GM21825 (cell line): Measurements from ENCODE around the gene DOLK.
"Not testable (repeated sequence)": the region's sequence is repeated elsewhere in the genome, so short reads cannot be mapped to it uniquely, and the experiment has no call there.

Source experiments
- ATAC-seq: cut with Tn5 transposase; IDR thresholded peaks from one replicate; pipeline ENCODE4 v1.9.1; 2021; ENCODE audit warnings: mild to moderate bottlenecking, moderate library complexity; ENCODE audit not compliant: unreplicated experiment

The DOLK gene

DNA sequence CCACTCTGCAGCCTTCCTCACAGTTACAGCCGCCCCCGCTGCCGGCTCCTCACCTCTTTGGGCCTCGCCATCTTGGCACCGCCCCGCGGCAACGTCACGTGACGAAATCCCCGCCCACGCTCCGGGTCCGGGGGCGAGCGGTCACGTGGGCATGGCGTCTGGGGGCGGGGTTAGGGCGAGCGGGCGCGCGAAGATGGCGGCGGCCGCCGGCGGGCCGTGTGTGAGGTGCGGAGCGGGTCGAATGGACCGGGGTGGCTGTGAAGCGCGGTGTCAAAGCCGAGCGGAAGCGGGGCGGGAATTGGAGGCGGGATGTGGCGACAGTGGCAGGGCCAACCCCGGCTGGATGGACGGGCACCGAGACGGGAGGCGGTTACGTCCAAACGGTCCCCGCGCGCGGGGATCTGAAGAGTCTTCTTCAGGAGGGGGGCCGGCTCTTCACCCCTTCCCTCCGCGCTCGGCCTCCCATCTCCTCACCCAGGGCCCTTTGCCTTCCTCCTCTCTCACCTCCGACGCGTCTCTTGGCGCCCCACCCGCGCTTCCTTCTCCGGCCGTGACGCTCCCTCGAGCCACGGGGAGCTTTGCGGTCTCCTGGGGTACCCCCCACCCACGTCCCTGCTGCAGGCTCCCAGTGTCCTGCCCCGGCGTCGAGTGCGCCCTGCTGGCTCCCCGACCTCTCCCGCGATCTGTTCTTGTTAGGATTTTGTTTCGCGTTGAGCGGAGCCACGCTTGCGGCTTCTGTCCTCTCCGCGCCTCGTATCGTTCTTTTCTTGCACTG lies at the start of gene DOLK, which contains the start of gene NUP188:
Gene DOLK (minus strand): TSS at position 77 of the 775 bp plus-strand sequence. CDS start 300 bp downstream, outside the sequence.
Gene NUP188 (plus strand): TSS at position 173 of the 775 bp plus-strand sequence. CDS start 21 bp downstream, at position 194.
- peak; percentile 71 for ATAC-seq

GRCh38 chr9:128995791-128996190 lies 48.4 kb upstream of the DOLK start:
- no peak for ATAC-seq

GRCh38 chr9:128992995-128993394 lies 45.6 kb upstream of the DOLK start:
- ATAC-seq: no peak

DNA sequence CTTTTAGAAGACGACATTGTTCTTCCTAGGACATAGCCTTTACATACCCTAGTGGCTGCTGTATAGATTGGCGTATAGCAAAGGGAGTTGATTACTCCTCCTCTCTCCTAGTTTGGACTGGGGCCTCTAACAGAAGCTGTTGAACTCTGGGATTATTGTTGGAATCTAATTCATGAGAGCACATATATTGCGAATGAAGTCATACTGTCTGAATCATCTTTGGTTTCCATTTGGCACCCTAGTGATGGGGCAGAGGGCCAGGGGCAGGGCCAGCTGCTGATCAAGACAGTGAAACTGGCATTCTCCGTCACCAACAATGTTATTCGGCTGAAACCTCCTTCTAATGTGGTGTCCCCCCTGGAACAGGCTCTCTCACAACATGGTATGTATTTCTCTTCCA lies 40.4 kb upstream of the DOLK start:
- no peak for ATAC-seq

DNA sequence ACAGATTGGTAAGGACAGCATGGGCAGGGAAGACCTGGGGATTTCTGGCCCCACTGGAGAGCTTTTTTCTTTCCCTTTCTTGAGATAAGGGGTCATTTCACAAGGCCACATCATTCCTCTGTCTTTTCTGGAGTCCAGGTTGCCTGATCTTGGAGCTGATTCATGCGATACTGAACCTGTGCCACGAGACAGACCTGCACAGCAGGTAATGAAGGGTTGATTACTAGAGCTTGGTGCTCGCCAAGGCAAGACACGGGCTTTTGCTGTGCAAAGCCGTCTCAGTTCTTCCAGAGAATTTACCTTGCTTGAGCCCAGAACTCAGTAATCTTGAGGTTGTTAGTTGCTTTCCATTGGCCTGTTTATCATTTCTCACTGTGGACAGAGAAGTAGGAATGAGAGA lies 39.3 kb upstream of the DOLK start:
- no peak for ATAC-seq

DNA sequence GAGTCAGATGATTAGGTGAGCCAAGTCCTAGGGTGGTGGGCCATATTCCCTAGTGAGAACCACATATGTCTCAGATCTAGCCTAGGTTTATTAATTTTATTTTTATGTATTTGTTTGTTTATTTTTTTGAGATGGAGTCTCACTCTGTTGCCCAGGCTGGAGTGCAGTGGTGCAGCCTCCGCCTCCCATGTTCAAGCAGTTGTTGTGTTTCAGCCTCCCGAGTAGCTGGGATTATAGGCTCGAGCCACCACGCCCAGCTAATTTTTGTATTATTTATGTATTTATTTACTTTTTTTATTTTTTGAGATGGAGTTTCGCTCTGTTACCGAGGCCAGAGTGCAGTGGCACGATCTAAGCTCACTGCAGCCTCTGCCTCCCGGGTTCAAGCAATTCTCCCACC lies 36.1 kb upstream of the DOLK start:
- ATAC-seq: no peak

DNA sequence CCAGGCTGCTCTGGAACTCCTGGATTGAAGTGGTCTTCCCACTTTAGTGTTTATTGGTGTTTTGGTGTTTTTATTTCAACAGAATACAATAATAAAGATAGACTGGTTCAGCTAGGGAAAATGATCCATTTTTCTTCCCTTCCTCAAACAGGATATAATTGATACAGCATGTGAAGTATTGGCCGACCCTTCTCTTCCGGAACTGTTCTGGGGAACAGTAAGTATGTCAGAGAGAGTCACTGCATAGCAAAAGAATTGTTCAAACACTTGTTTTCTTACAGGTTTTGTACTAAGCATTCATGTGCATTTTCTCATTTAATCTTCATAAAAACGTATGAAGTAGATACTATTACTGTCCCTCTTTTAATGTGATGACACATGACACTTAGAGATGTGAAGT lies 31.7 kb upstream of the DOLK start:
- ATAC-seq: no peak

DNA sequence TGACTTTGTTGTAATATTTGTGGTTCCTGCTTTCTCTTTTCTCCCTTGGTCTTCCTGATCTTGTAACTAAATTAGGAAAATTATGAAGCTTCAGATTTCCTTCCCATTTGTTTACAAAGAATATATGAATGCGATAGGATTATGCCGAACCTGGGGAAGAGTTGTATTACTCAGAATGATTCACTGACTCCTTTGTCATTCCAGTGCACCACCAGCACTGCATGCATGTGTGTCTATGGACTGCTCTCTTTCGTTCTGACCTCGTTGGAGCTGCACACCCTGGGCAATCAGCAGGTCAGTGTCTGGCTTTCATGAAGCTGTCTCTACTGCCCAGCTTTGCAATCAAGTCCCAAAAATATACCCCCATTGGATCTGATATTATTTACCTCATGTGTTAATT lies 25.6 kb upstream of the DOLK start:
- no peak for ATAC-seq

- ATAC-seq: no peak
Observed at GRCh38 chr9:128969491-128969890, 22.1 kb upstream of the DOLK start.

GRCh38 chr9:128961403-128961802 lies 14.0 kb upstream of the DOLK start:
- ATAC-seq: not testable (repeated sequence)

DNA sequence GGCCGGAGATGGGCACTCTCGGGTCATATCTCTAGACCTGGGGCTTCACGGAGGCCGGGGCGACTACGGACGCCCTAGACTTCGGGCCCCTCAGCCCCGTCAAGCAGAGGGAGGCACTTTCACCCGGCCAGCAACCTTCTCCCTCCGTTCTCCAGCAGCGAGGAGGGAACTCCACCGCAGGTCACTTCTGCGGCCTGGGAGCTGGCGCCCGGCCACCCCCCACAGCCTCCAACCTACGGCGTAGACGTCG lies 201 bp downstream of the DOLK start:
- ATAC-seq: peak; percentile 24

DNA sequence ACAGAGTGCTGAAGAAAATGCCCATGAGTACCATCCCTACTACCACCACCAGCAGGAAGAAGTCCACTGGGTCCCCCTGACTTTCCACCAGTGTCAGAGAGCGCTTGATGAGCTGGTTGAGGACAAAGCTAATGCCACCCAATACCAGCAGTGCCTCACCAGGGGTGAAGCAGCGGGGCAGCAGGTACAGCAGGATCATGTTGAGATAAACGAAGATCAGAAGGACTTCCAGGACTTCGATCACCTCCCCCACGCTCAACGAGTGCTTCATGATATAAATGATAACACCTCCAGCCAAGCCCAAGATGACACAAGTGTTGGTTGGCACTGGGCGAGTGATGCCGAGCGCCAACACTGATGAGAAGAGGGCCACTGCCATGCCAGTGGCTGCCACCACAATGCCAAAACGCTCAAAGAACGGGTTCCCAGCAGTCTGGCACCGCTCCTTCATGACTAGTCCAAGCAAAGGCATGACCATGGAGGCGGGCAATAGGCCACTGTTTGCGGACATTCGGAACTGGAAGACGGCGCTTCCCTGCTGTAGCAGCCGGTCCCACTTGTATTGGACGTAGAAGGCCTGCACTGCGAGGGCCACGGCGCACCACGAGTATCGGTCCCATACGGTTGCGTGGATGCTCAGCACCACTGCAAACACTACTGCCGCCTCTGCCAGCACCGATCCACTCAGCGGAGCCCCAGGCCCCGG lies 679 bp downstream of the DOLK start:
- no peak for ATAC-seq

GRCh38 chr9:128945798-128946501 lies 1.5 kb downstream of the DOLK start:
- no peak for ATAC-seq

- not testable (repeated sequence) for ATAC-seq
Observed at GRCh38 chr9:128944966-128945365, 2.4 kb downstream of the DOLK start.

- no peak for ATAC-seq
Observed at GRCh38 chr9:128943832-128944620, 3.4 kb downstream of the DOLK start.

GRCh38 chr9:128940946-128941755 lies 6.3 kb downstream of the DOLK start:
- ATAC-seq: no peak

DNA sequence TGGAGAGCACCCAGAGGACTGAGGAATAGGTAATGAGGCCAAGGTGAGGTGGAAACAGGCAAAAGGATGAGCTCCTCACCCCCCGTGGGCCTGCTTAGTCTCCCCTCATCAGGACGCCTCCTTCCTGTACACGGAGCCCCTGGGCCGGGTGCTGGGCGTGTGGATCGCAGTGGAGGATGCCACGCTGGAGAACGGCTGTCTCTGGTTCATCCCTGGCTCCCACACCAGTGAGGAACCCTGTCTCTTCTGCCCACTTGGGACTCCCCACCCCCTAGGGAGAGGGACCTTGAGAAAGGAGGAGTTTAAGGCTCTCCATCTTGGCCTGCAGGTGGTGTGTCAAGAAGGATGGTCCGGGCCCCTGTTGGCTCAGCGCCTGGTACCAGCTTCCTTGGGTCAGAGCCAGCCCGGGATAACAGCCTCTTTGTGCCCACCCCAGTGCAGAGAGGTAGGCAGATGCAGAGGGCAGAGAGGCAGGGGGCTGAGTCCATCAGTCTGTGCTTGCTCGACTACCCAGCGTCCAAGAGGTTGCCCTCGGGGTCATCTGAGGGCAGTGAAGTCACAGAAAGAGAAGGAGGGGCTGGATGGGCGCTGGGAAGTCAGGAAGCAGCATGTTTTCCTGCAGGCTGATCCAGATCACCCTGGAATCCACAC lies 7.0 kb downstream of the DOLK start:
- no peak for ATAC-seq

DNA sequence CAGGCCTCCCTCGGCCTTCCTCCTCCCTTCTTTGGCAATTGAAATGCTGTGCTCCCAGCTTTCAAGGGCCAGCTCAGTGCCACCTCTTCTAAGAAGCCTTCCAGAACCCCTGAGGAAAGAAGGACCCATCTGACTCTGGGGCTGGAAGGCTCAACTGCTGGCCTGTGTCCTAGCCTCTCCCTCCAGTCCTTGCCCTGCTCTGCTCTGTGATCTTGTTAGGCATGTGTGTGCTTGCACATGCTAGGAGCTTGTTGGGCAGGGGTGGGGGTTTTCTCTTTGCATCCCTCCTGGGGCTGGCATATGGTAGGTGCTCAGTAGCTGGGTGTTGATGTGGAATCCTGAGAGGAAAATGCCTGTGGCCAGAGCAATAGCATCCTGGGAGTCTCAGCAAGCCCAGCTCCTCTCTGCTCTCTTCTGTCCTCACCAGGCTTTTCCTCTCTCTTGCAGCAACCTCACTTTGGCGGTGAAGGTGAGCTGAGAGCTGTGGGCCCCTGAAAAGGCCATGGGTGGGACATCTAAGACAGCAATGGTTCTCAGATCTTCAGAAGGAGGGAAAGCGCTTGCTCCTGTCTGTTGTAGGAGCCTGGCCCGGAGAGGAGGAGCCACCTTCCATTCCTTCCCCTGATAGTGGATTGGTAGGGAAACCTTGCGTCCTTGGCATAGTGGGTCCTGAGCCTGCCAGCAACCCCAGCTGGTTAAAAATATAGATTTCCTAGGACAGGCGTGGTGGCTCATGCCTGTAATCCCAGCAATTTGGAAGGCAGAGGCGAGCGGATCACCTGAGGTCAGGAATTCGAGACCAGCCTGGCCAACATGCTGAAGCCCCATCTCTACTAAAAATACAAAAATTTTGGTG lies 9.9 kb downstream of the DOLK start:
- ATAC-seq: no peak
